H9 (cell line): ENCODE measurements around the gene LDHD. TPM values are rescaled to one million over a fixed set of nuclear protein-coding genes. Genes with fewer than 3 reads are reported as not detected.

Experiments
- DNase-seq: peaks from one replicate; pipeline ENCODE4 v3.0.0-alpha.2; 2017
- H2AFZ ChIP-seq: one replicate; pipeline ENCODE4 v1.6.1; 2013; ENCODE audit warnings: mild to moderate bottlenecking, low read length, control low read depth, moderate library complexity
- H2AK5ac ChIP-seq: 2 replicates; pipeline ENCODE4 v1.6.1; 2013; ENCODE audit warnings: low read length, control low read depth, mixed read lengths; ENCODE audit not compliant: insufficient read length
- H2BK120ac ChIP-seq: one replicate; pipeline ENCODE4 v1.6.1; 2013; ENCODE audit warnings: low read depth, mild to moderate bottlenecking, low read length, control low read depth, inconsistent platforms; ENCODE audit not compliant: poor library complexity, severe bottlenecking
- H2BK12ac ChIP-seq: 2 replicates; pipeline ENCODE4 v1.6.1; 2013; ENCODE audit warnings: low read length, control low read depth, mixed read lengths, low read depth; ENCODE audit not compliant: insufficient read length
- H2BK15ac ChIP-seq: 2 replicates; pipeline ENCODE4 v1.6.1; 2013; ENCODE audit warnings: low read depth, low read length, control low read depth
- H2BK20ac ChIP-seq: one replicate; pipeline ENCODE4 v1.6.1; 2013; ENCODE audit warnings: low read depth, mild to moderate bottlenecking, low read length, control low read depth, inconsistent platforms; ENCODE audit not compliant: poor library complexity, severe bottlenecking
- H2BK5ac ChIP-seq: 2 replicates; pipeline ENCODE4 v1.6.1; 2013; ENCODE audit warnings: low read length, control low read depth, mixed read lengths; ENCODE audit not compliant: insufficient read length
- H3K14ac ChIP-seq: 2 replicates; pipeline ENCODE4 v1.6.1; 2013; ENCODE audit warnings: low read length, control low read depth; ENCODE audit not compliant: insufficient read depth
- H3K18ac ChIP-seq: 2 replicates; pipeline ENCODE4 v1.6.1; 2013; ENCODE audit warnings: low read depth, mild to moderate bottlenecking, mixed read lengths, low read length, control low read depth; ENCODE audit not compliant: insufficient read length
- H3K23ac ChIP-seq: 2 replicates; pipeline ENCODE4 v1.6.1; 2013; ENCODE audit warnings: low read length, control low read depth, mixed read lengths, low read depth; ENCODE audit not compliant: insufficient read length
- H3K23me2 ChIP-seq: 2 replicates; pipeline ENCODE4 v1.6.1; 2013; ENCODE audit warnings: low read depth, mild to moderate bottlenecking, mixed read lengths, low read length, control low read depth; ENCODE audit not compliant: insufficient read length, poor library complexity, severe bottlenecking
- H3K27ac ChIP-seq: 2 replicates; pipeline ENCODE4 v1.5.1; 2013; ENCODE audit warnings: low read length, control low read depth, mixed read lengths, low read depth; ENCODE audit not compliant: insufficient read length
- H3K27me3 ChIP-seq: 2 replicates; pipeline ENCODE4 v1.6.1; 2013; ENCODE audit warnings: low read length, control low read depth, inconsistent platforms; ENCODE audit not compliant: insufficient read depth
- H3K4ac ChIP-seq: 2 replicates; pipeline ENCODE4 v1.6.1; 2013; ENCODE audit warnings: low read depth, mild to moderate bottlenecking, control low read depth, inconsistent platforms, low read length, moderate library complexity
- H3K4me1 ChIP-seq: 2 replicates; pipeline ENCODE4 v1.6.1; 2013; ENCODE audit warnings: low read length, control low read depth, inconsistent platforms; ENCODE audit not compliant: insufficient read depth
- H3K4me2 ChIP-seq: 2 replicates; pipeline ENCODE4 v1.6.1; 2013; ENCODE audit warnings: low read length, control low read depth, mixed read lengths; ENCODE audit not compliant: insufficient read length, insufficient read depth
- H3K56ac ChIP-seq: 2 replicates; pipeline ENCODE4 v1.6.1; 2013; ENCODE audit warnings: low read depth, mild to moderate bottlenecking, mixed read lengths, low read length, control low read depth; ENCODE audit not compliant: insufficient read length
- H3K79me1 ChIP-seq: 2 replicates; pipeline ENCODE4 v1.6.1; 2013; ENCODE audit warnings: low read depth, mild to moderate bottlenecking, moderate library complexity, low read length, control low read depth, inconsistent platforms; ENCODE audit not compliant: insufficient read depth, poor library complexity, severe bottlenecking
- H3K79me2 ChIP-seq: 2 replicates; pipeline ENCODE4 v1.6.1; 2013; ENCODE audit warnings: low read length, control low read depth, inconsistent platforms; ENCODE audit not compliant: insufficient read depth
- H3K9ac ChIP-seq: 2 replicates; pipeline ENCODE4 v1.6.1; 2013; ENCODE audit warnings: low read length, control low read depth, mixed read lengths; ENCODE audit not compliant: insufficient read length; ENCODE audit errors: extremely low read depth
- H3K9me3 ChIP-seq: one replicate; pipeline ENCODE4 v1.6.1; 2013; ENCODE audit warnings: low read depth, low read length, inconsistent platforms; ENCODE audit not compliant: control insufficient read depth
- H3T11ph ChIP-seq: one replicate; pipeline ENCODE4 v1.6.1; 2013; ENCODE audit warnings: mild to moderate bottlenecking, low read length, control low read depth, inconsistent platforms
- H4K20me1 ChIP-seq: one replicate; pipeline ENCODE4 v1.6.1; 2013; ENCODE audit not compliant: control insufficient read depth, insufficient read length, insufficient read depth
- H4K5ac ChIP-seq: 2 replicates; pipeline ENCODE4 v1.6.1; 2013; ENCODE audit warnings: low read depth, mild to moderate bottlenecking, mixed read lengths, low read length, control low read depth; ENCODE audit not compliant: insufficient read length
- H4K8ac ChIP-seq: replicated peaks from 2 replicates; pipeline ENCODE4 v1.6.1; 2013; ENCODE audit warnings: low read length, control low read depth, mixed read lengths, low read depth; ENCODE audit not compliant: insufficient read length
- H4K91ac ChIP-seq: 2 replicates; pipeline ENCODE4 v1.6.1; 2013; ENCODE audit warnings: low read depth, mild to moderate bottlenecking, moderate library complexity, mixed read lengths, low read length, control low read depth; ENCODE audit not compliant: insufficient read length
- H3K27ac Mint-ChIP-seq, 3 experiments: 2 replicates in 2 of 3; 3 replicates in 1 of 3; pipeline ENCODE4 v1.8.0; 2020 to 2021; ENCODE audit warnings: mixed read lengths in 3 of 3, mild to moderate bottlenecking in 1 of 3, moderate library complexity in 1 of 3
- H3K27me3 Mint-ChIP-seq: 2 replicates; pipeline ENCODE4 v1.8.0; 2021; ENCODE audit warnings: low read depth, mild to moderate bottlenecking, moderate library complexity, mixed read lengths
- H3K36me3 Mint-ChIP-seq, 3 experiments: 2 replicates in 2 of 3; 3 replicates in 1 of 3; pipeline ENCODE4 v1.8.0; 2020 to 2021; ENCODE audit warnings: low read depth in 3 of 3, mixed read lengths in 3 of 3; ENCODE audit not compliant: insufficient read depth in 1 of 3
- H3K4me1 Mint-ChIP-seq, 2 experiments: 2 replicates each; pipeline ENCODE4 v1.8.0; 2020; ENCODE audit warnings: mixed read lengths in 2 of 2
- H3K4me3 Mint-ChIP-seq, 2 experiments: 2 replicates in 1 of 2; 3 replicates in 1 of 2; pipeline ENCODE4 v1.8.0; 2020 to 2021; ENCODE audit warnings: mild to moderate bottlenecking in 2 of 2, mixed read lengths in 2 of 2, moderate library complexity in 1 of 2
- H3K9me3 Mint-ChIP-seq, 2 experiments: 2 replicates in 1 of 2; 3 replicates in 1 of 2; pipeline ENCODE4 v1.8.0; 2020; ENCODE audit warnings: mild to moderate bottlenecking in 2 of 2, mixed read lengths in 2 of 2, moderate library complexity in 1 of 2
- CTCF ChIP-seq: fragments of 200-600 bp; sonication (generic); conservative IDR thresholded peaks from 3 replicates; pipeline ENCODE4 v1.8.0; 2021; ENCODE audit warnings: antibody characterized with exemption, mild to moderate bottlenecking
- WGBS: extraction: QIAGEN DNeasy Blood & Tissue Kit; methylation state at CpG from one replicate; pipeline ENCODE4 v1.1.7; 2013; ENCODE audit warnings: missing lambda C conversion rate, low lambda C conversion rate, mixed read lengths; ENCODE audit not compliant: insufficient read length; ENCODE audit errors: extremely low coverage; 5-methylcytosine and 5-hydroxymethylcytosine counted together
- total RNA-seq: library from RNA; stranded (reverse); gene quantifications from 2 replicates; pipeline ENCODE4 v1.2.1, GENCODE V29; 2021

Gene LDHD
- total RNA-seq, 1 experiment from 2014 or later, result 14.7 TPM

- Histone ChIP-seq H3K4ac (no peak overlapping the region), H3K27ac (no peak overlapping the region), H4K8ac (no peak overlapping the region), H2AK5ac (no peak overlapping the region), H3K23me2 (no peaks in the 10 kb centered on the region), H4K5ac (no peak overlapping the region), H3K79me1 (no peaks in the 10 kb centered on the region), H3K14ac (no peak overlapping the region), H2BK5ac (no peak overlapping the region), H3K56ac (no peak overlapping the region), H3K4me1 (peaks cover 17% of the 10 kb centered on the region; the same call in 1 of the 2 replicates), H3K9ac (no peak overlapping the region), H4K20me1 (peaks cover 3% of the 10 kb centered on the region), H2BK20ac (no peak overlapping the region), H2AFZ (no peak overlapping the region), H3K27me3 (no peaks in the 10 kb centered on the region), H3K9me3 (no peaks in the 10 kb centered on the region), H2BK15ac (no peak overlapping the region), H2BK12ac (no peak overlapping the region), H4K91ac (no peak overlapping the region), H3K18ac (no peak overlapping the region), H3K79me2 (0 out of 2 replicates have a peak, but pooled peaks cover 1% of the 10 kb centered on the region), H3T11ph (no peak overlapping the region), H3K4me2 (no peak overlapping the region), H2BK120ac (no peak overlapping the region), H3K23ac (no peak overlapping the region)
- Mint-ChIP-seq H3K4me3 (no peak overlapping the region), H3K9me3 (no peaks in the 10 kb centered on the region; a peak in 1 of 5 replicates), H3K27ac (no peak overlapping the region), H3K4me1 (peaks cover 42 to 45% of the 10 kb centered on the region in 2 experiments), H3K27me3 (no peaks in the 10 kb centered on the region; the same call in 1 of the 2 replicates), H3K36me3 (peaks cover 19 to 31% (median 29%) of the 10 kb centered on the region in 3 experiments; a peak in 6 of 7 replicates)
- no CpG with 5 or more reads among the region's 3 CpGs for WGBS
- no peak for TF ChIP-seq CTCF
- DNase-seq, result no peak
Observed at GRCh38 chr16:75101635-75102034, 14.9 kb downstream of the LDHD start.
